HepG2 (cell line): ENCODE measurements around the gene RAB8A. TPM values are rescaled to one million over a fixed set of nuclear protein-coding genes. Genes with fewer than 3 reads are reported as not detected.

Experiments
- CTCF ChIP-seq: sonication (generic); formaldehyde crosslinking; IDR thresholded peaks from 2 replicates; pipeline ENCODE4 v1.5.0; 2020; ENCODE audit warnings: mild to moderate bottlenecking, missing genetic modification reagents, moderate library complexity
- ELF3 ChIP-seq: IDR thresholded peaks from 2 replicates; pipeline ENCODE4 v1.6.1; 2016; ENCODE audit warnings: missing genetic modification reagents, missing compliant biosample characterization
- FOXA1 ChIP-seq, 2 experiments: fragments of 450-650 bp in 1 of 2; sonication (generic) in 1 of 2; formaldehyde crosslinking in 1 of 2; IDR thresholded peaks; 2 replicates each; pipeline versions ENCODE4 v1.4.0 to v1.6.1; 2016 to 2020; ENCODE audit warnings: missing genetic modification reagents in 1 of 2
- FUBP1 ChIP-seq: sonication (generic); formaldehyde crosslinking; IDR thresholded peaks from 2 replicates; pipeline ENCODE4 v1.5.1; 2020; ENCODE audit warnings: missing genetic modification reagents, mild to moderate bottlenecking, borderline replicate concordance
- HBP1 ChIP-seq: IDR thresholded peaks from 2 replicates; pipeline ENCODE4 v1.6.1; 2016; ENCODE audit warnings: low read depth, control low read depth
- KMT2B ChIP-seq: IDR thresholded peaks from 2 replicates; pipeline ENCODE4 v1.6.1; 2016; ENCODE audit warnings: missing genetic modification reagents, missing compliant biosample characterization
- NCOA1 ChIP-seq: sonication (generic); formaldehyde crosslinking; IDR thresholded peaks from 2 replicates; pipeline ENCODE4 v1.9.0; 2021; ENCODE audit warnings: missing genetic modification reagents
- PHF20 ChIP-seq: sonication (generic); formaldehyde crosslinking; IDR thresholded peaks from 2 replicates; pipeline ENCODE4 v1.5.0; 2020; ENCODE audit warnings: mild to moderate bottlenecking, missing genetic modification reagents
- SMC3 ChIP-seq: IDR thresholded peaks from 2 replicates; pipeline ENCODE4 v1.6.1; 2011; ENCODE audit warnings: low read length, improper control_type of control experiment
- SP2 ChIP-seq: sonication (generic); formaldehyde crosslinking; IDR thresholded peaks from 2 replicates; pipeline ENCODE4 v1.5.1; 2020; ENCODE audit warnings: mild to moderate bottlenecking, missing genetic modification reagents
- TEAD3 ChIP-seq: optimal IDR thresholded peaks from 2 replicates; pipeline ENCODE3; 2016; ENCODE audit warnings: borderline replicate concordance
- ZFP36L2 ChIP-seq: sonication (generic); formaldehyde crosslinking; IDR thresholded peaks from 2 replicates; pipeline ENCODE4 v1.4.0; 2020; ENCODE audit warnings: missing genetic modification reagents
- ZFX ChIP-seq: sonication (generic); formaldehyde crosslinking; IDR thresholded peaks from 2 replicates; pipeline ENCODE4 v1.4.0; 2020; ENCODE audit warnings: mild to moderate bottlenecking, low read depth, missing genetic modification reagents, moderate library complexity
- ZFYVE20 ChIP-seq: sonication (generic); formaldehyde crosslinking; IDR thresholded peaks from 2 replicates; pipeline ENCODE4 v1.8.0; 2023; ENCODE audit warnings: low read depth, mild to moderate bottlenecking, moderate library complexity, missing genetic modification reagents, borderline replicate concordance
- ZNF274 ChIP-seq: sonication (generic); formaldehyde crosslinking; IDR thresholded peaks from 2 replicates; pipeline ENCODE4 v1.5.1; 2020; ENCODE audit warnings: mild to moderate bottlenecking, missing genetic modification reagents
- ZNF280B ChIP-seq: sonication (generic); formaldehyde crosslinking; IDR thresholded peaks from 2 replicates; pipeline ENCODE4 v1.5.0; 2020; ENCODE audit warnings: missing genetic modification reagents, mild to moderate bottlenecking, borderline replicate concordance
- ZNF501 ChIP-seq: sonication (generic); formaldehyde crosslinking; IDR thresholded peaks from 2 replicates; pipeline ENCODE4 v1.5.1; 2020; ENCODE audit warnings: mild to moderate bottlenecking, moderate library complexity, missing genetic modification reagents
- ZNF710 ChIP-seq: sonication (generic); formaldehyde crosslinking; IDR thresholded peaks from 2 replicates; pipeline ENCODE4 v1.5.0; 2020; ENCODE audit warnings: mild to moderate bottlenecking, missing genetic modification reagents, borderline replicate concordance
- ZNF724P ChIP-seq: sonication (generic); formaldehyde crosslinking; IDR thresholded peaks from 2 replicates; pipeline ENCODE4 v1.8.0; 2022; ENCODE audit warnings: missing genetic modification reagents, borderline replicate concordance
- ZNF775 ChIP-seq: sonication (generic); formaldehyde crosslinking; IDR thresholded peaks from 2 replicates; pipeline ENCODE4 v1.4.0; 2020; ENCODE audit warnings: missing genetic modification reagents, mild to moderate bottlenecking, moderate library complexity, borderline replicate concordance
- polyA plus RNA-seq, 8 experiments: library from polyadenylated mRNA; depleted of rRNA in 3 of 8; stranded (reverse) in 7 of 8; unstranded in 1 of 8; fragments of >200 nt; fragmentation: Illumina TruSeq in 4 of 8; extraction: Trizol in 4 of 8; gene quantifications; 2 replicates each; pipeline versions ENCODE4 v1.2.1 to v1.2.3, GENCODE V29; 2011 to 2016; ENCODE audit warnings: low read depth in 4 of 8, missing spikeins in 1 of 8, mixed read lengths in 1 of 8; ENCODE audit not compliant: insufficient read depth in 1 of 8
- total RNA-seq, 5 experiments: library from RNA; depleted of rRNA; stranded (reverse); fragments of >200 nt; fragmentation: Illumina TruSeq; extraction: Trizol; gene quantifications; 2 replicates each; pipeline ENCODE4 v1.2.3, GENCODE V29; 2016; ENCODE audit warnings: low read depth in 1 of 5

RAB8A gene
- total and polyA plus RNA-seq, 2 of the 13 experiments (the other 11 are each of a cell fraction or from before 2014, with no cell fraction given): 36.7 to 45.0 TPM

GRCh38 chr19:16070366-16070990 lies 41.2 kb upstream of the RAB8A start (continued):
- TF ChIP-seq ZNF710 (no peak), ZNF724P (CRISPR knock-in tag) (no peak), ZNF775 (CRISPR knock-in tag) (no peak), FUBP1 (CRISPR knock-in tag) (no peak), ZNF274 (CRISPR knock-in tag) (peak; percentile 59; the same call in 1 of the 2 replicates), ZFP36L2 (CRISPR knock-in tag) (no peak), ZNF280B (CRISPR knock-in tag) (peak; percentile 53; the same call in 1 of the 2 replicates), ZFYVE20 (no peak), ZNF501 (CRISPR knock-in tag) (no peak), HBP1 (no peak), ZFX (peak; percentile 69), SMC3 (no peak), FOXA1 (IDR thresholded peaks at IDR 0.05) (no peak), FOXA1 (CRISPR knock-in tag; IDR thresholded peaks at IDR 0.05) (no peak), SP2 (CRISPR knock-in tag) (no peak), KMT2B (CRISPR knock-in tag) (no peak), CTCF (peak; percentile 45), ELF3 (peak; percentile 76), NCOA1 (no peak), PHF20 (no peak), TEAD3 (CRISPR knock-in tag) (peak; percentile 28)
